CD1c-positive myeloid dendritic cell (primary cell): ENCODE results near the gene SLC36A1.
"Not testable (repeated sequence)": the region's sequence is repeated elsewhere in the genome, so short reads cannot be mapped to it uniquely, and the experiment has no call there.

Experiments used
- DNase-seq: peaks from one replicate; pipeline ENCODE4 v3.0.0-alpha.2; 2016; ENCODE audit errors: extremely low spot score

Gene SLC36A1

GRCh38 chr5:151483647-151484046 is 36.2 kb downstream of the SLC36A1 start:
- DNase-seq, result peak; percentile 67

GRCh38 chr5:151487544-151487943 is 40.1 kb downstream of the SLC36A1 start:
- DNase-seq, result no peak

- no peak for DNase-seq
Observed at GRCh38 chr5:151490627-151491026, 43.2 kb downstream of the SLC36A1 start.

- DNase-seq, result no peak
Observed at GRCh38 chr5:151491062-151491461, 43.7 kb downstream of the SLC36A1 start.

GRCh38 chr5:151492729-151493128 is 45.3 kb downstream of the SLC36A1 start:
- DNase-seq, result peak; percentile 34

- peak; percentile 20 for DNase-seq
Observed at GRCh38 chr5:151493665-151494064, 46.3 kb downstream of the SLC36A1 start.

GRCh38 chr5:151495320-151495719 is 47.9 kb downstream of the SLC36A1 start:
- no peak for DNase-seq

- no peak for DNase-seq
Observed at GRCh38 chr5:151496041-151496484, 48.7 kb downstream of the SLC36A1 start.

GRCh38 chr5:151497391-151498002 is 50.1 kb downstream of the SLC36A1 start:
- no peak for DNase-seq

- DNase-seq, result no peak
Observed at GRCh38 chr5:151498395-151499155, 51.2 kb downstream of the SLC36A1 start.

GRCh38 chr5:151499501-151500035 is 52.2 kb downstream of the SLC36A1 start:
- DNase-seq, result no peak

- DNase-seq, result no peak
Observed at GRCh38 chr5:151504006-151504405, 56.6 kb downstream of the SLC36A1 start.

GRCh38 chr5:151508308-151508707 is 60.9 kb downstream of the SLC36A1 start:
- DNase-seq, result not testable (repeated sequence)

GRCh38 chr5:151509231-151509630 is 61.8 kb downstream of the SLC36A1 start:
- DNase-seq, result no peak

GRCh38 chr5:151509836-151510235 is 62.4 kb downstream of the SLC36A1 start:
- no peak for DNase-seq

- DNase-seq, result no peak
Observed at GRCh38 chr5:151517122-151517920, 69.9 kb downstream of the SLC36A1 start.

GRCh38 chr5:151520294-151520693 is 72.9 kb downstream of the SLC36A1 start:
- no peak for DNase-seq

- DNase-seq, result no peak
Observed at GRCh38 chr5:151522226-151522625, 74.8 kb downstream of the SLC36A1 start.

GRCh38 chr5:151523335-151523734 is 75.9 kb downstream of the SLC36A1 start:
- DNase-seq, result peak; percentile 43

- no peak for DNase-seq
Observed at GRCh38 chr5:151528153-151528552, 80.8 kb downstream of the SLC36A1 start.

- no peak for DNase-seq
Observed at GRCh38 chr5:151528996-151529395, 81.6 kb downstream of the SLC36A1 start.

- no peak for DNase-seq
Observed at GRCh38 chr5:151531581-151531980, 84.2 kb downstream of the SLC36A1 start.
